ENCODE results near the gene SUGP2.

DNA sequence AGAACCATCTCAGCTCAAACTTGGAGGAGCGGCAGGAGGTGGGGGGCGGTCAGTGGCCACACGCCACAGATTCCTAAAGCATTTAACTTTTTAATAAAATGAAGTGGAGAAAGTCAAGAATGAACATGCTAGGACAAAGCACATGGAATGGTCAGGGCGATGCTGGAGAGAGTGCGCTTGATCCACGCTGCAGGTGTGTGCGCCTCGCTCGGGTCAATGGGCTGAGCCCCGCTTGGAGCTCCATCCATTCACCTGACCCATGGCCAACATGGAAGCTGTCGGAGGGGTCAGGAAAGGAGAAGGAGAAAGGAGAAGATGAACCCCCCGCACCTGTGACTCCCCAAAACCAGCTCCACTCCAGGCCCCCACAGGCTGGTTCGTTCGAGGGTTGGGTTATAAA, 41.8 kb downstream of the SUGP2 start:
- TF ChIP-seq, protein P1, sequence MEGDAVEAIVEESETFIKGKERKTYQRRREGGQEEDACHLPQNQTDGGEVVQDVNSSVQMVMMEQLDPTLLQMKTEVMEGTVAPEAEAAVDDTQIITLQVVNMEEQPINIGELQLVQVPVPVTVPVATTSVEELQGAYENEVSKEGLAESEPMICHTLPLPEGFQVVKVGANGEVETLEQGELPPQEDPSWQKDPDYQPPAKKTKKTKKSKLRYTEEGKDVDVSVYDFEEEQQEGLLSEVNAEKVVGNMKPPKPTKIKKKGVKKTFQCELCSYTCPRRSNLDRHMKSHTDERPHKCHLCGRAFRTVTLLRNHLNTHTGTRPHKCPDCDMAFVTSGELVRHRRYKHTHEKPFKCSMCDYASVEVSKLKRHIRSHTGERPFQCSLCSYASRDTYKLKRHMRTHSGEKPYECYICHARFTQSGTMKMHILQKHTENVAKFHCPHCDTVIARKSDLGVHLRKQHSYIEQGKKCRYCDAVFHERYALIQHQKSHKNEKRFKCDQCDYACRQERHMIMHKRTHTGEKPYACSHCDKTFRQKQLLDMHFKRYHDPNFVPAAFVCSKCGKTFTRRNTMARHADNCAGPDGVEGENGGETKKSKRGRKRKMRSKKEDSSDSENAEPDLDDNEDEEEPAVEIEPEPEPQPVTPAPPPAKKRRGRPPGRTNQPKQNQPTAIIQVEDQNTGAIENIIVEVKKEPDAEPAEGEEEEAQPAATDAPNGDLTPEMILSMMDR (IDR thresholded peaks at IDR 0.05), result no peak
- TF ChIP-seq POLR2A (IDR thresholded peaks at IDR 0.05) (no peak), EP300 (IDR thresholded peaks at IDR 0.05) (no peak), POLR2AphosphoS5 (IDR thresholded peaks at IDR 0.05) (no peak)
